Gastrocnemius medialis (tissue), 4 donors: ENCODE results near the gene UGGT2.

ENCODE experiments used
- POLR2A ChIP-seq, 2 donors: fragments of 450-650 bp; IDR thresholded peaks; one replicate each; pipeline ENCODE4 v1.6.1; 2017; ENCODE audit warnings: antibody characterized with exemption in 2 of 2, mild to moderate bottlenecking in 2 of 2, moderate library complexity in 2 of 2
- TF ChIP-seq, protein P1 (sequence below), 5 experiments: fragments of 450-650 bp in 3 of 5; fragments of 200-600 bp in 2 of 5; sonication (generic) in 2 of 5; IDR thresholded peaks in 4 of 5; conservative IDR thresholded peaks in 1 of 5; 1 replicate in 4 of 5; 2 replicates in 1 of 5; pipeline ENCODE4 v1.5.1; 2016 to 2019; ENCODE audit warnings: antibody characterized with exemption in 5 of 5, mild to moderate bottlenecking in 3 of 5, moderate library complexity in 3 of 5

GRCh38 chr13:95880331-95880730 is 172.9 kb downstream of the UGGT2 start:
- TF ChIP-seq, protein P1, sequence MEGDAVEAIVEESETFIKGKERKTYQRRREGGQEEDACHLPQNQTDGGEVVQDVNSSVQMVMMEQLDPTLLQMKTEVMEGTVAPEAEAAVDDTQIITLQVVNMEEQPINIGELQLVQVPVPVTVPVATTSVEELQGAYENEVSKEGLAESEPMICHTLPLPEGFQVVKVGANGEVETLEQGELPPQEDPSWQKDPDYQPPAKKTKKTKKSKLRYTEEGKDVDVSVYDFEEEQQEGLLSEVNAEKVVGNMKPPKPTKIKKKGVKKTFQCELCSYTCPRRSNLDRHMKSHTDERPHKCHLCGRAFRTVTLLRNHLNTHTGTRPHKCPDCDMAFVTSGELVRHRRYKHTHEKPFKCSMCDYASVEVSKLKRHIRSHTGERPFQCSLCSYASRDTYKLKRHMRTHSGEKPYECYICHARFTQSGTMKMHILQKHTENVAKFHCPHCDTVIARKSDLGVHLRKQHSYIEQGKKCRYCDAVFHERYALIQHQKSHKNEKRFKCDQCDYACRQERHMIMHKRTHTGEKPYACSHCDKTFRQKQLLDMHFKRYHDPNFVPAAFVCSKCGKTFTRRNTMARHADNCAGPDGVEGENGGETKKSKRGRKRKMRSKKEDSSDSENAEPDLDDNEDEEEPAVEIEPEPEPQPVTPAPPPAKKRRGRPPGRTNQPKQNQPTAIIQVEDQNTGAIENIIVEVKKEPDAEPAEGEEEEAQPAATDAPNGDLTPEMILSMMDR (IDR thresholded peaks at IDR 0.05 in 4 of 5, conservative IDR thresholded peaks at IDR 0.05 in 1 of 5): no peak
- no peak for TF ChIP-seq POLR2A (IDR thresholded peaks at IDR 0.05)
